GM19023 (cell line): Measurements from ENCODE around the gene HDAC9.
A peak's percentile ranks its signal among the peaks of the same experiment; 100 is the strongest.

Experiments
- ATAC-seq: cut with Tn5 transposase; IDR thresholded peaks from one replicate; pipeline ENCODE4 v1.9.1; 2021; ENCODE audit warnings: mild to moderate bottlenecking, moderate library complexity; ENCODE audit not compliant: unreplicated experiment

The HDAC9 gene

GRCh38 chr7:18580950-18581349 lies 85.4 kb downstream of the HDAC9 start:
- ATAC-seq: no peak

GRCh38 chr7:18583305-18583704 lies 87.8 kb downstream of the HDAC9 start:
- ATAC-seq: no peak

DNA sequence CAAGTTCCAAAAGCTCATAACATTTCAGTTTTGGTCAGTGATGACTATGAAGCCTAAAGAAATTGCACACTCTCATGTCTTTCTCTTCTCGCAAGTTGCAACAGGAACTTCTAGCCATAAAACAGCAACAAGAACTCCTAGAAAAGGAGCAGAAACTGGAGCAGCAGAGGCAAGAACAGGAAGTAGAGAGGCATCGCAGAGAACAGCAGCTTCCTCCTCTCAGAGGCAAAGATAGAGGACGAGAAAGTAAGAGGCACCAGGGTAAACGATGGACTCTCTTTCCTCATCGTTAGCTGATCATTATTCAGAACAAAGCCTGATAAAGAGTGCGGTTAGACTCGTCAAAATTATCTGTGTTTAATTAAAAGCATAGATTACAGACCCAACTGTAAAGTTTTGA lies 94.7 kb downstream of the HDAC9 start:
- no peak for ATAC-seq

DNA sequence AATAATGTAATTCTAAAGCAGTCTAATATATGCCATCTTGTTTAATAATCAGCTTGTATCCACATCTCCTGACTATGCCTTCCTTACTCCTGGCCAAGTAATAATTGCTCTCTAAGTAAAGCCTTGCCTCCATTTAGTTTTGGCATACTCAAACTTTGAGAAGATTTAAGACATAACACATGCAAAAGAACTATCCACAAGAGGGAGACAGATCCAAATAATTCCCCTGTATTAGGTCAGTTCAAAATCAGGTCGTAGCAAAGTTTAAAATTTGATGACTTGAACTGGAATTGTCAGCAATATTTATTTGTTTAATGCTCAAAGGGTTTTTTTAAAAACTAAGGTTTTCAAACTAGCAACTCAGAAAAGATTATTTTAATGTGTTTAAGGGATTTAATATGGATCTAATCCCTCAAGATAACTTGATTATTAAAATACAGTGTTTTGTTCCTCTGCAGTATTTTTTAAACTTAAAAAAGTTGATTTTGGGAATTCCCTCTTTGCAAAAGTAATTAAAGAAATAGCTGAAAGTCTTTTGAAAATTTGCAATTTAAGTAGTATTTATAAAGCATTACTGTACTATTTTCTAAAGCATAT lies 95.3 kb downstream of the HDAC9 start:
- ATAC-seq: no peak

- no peak for ATAC-seq
These were observed 98.2 kb downstream of the HDAC9 start for GRCh38 chr7:18593602-18594279.

DNA sequence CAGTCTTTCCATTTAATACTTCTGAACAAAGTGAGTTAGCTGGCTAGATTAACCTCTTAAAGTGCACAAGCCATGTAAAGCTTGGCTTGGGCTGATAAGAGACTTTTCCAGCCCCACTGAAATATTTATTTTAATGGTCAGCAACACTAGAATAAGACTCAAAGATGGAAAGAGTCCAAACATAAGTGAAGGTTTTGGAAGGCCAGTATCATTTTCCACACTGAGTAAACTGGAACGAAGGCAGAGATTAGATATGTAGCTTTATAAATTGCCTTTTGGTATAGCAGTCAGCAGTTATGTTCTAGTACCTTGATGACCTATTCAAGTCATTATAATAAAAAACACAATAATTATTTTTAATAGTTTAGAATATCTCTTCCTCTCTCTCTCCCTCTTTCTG lies 102.2 kb downstream of the HDAC9 start:
- ATAC-seq: no peak

GRCh38 chr7:18607025-18607424 lies 111.5 kb downstream of the HDAC9 start:
- ATAC-seq: no peak

- peak; percentile 67 for ATAC-seq
These were observed 114.9 kb downstream of the HDAC9 start for GRCh38 chr7:18610331-18610948.

GRCh38 chr7:18614841-18615240 lies 119.3 kb downstream of the HDAC9 start:
- ATAC-seq: no peak

DNA sequence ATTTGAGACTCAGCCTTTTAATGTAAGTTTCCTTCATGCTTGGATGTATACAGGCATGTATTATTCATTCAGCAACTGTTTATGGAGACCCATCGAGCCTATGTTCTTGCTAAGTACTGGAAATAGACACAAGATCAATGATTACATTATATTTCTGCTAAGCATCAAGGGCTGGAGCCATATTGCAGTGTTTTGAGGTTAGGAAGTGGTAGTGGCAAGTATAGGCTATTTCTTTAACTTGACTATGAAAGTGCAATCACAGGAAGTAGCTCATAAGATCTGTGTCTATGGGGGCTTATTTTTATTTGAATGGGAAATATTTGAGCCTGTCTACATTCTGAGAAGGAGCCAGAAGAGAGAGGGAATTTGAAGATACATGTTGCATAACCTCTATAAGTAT lies 123.8 kb downstream of the HDAC9 start:
- no peak for ATAC-seq

- ATAC-seq: no peak
These were observed 127.8 kb downstream of the HDAC9 start for GRCh38 chr7:18623389-18623788.

DNA sequence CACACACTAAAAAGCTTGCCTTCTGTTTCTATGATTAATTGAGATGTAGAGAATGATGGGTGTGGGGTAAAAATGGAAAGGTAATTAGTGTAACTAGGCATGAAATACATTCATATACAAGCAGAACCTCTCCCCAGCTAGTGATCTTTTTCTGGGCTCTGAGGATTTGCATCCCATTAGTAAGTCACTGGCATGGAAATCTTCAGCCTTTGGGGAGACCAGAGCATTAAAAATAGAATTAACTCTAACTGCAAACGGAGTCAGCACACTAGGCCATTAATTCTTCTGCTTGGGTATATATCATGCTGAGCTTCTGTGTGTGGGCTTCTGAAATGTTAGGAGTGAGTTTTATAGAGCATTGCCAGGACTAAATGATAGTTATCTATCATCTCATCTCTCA lies 128.9 kb downstream of the HDAC9 start:
- no peak for ATAC-seq

- ATAC-seq: no peak
These were observed 130.5 kb downstream of the HDAC9 start for GRCh38 chr7:18626086-18626485.

- no peak for ATAC-seq
These were observed 131.2 kb downstream of the HDAC9 start for GRCh38 chr7:18626717-18627116.

DNA sequence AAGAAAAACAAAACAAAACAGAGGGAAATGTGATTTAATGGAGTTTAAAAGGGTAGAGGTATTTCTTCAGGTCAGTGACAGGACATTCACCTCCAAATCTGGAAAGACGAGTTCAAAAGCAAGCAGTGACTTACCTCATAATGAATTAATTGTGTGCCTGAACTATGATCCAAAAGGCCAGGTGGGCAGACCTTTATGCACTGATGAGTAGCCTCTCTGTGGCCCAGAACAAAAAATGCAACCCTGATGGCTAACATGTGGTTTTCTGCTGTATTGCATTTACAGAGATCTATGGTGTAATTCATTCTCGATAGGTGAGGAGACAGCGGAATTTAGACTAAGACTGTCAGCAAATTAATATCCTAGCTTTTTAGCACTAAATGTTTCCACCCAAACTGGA lies 142.0 kb downstream of the HDAC9 start:
- ATAC-seq: no peak

DNA sequence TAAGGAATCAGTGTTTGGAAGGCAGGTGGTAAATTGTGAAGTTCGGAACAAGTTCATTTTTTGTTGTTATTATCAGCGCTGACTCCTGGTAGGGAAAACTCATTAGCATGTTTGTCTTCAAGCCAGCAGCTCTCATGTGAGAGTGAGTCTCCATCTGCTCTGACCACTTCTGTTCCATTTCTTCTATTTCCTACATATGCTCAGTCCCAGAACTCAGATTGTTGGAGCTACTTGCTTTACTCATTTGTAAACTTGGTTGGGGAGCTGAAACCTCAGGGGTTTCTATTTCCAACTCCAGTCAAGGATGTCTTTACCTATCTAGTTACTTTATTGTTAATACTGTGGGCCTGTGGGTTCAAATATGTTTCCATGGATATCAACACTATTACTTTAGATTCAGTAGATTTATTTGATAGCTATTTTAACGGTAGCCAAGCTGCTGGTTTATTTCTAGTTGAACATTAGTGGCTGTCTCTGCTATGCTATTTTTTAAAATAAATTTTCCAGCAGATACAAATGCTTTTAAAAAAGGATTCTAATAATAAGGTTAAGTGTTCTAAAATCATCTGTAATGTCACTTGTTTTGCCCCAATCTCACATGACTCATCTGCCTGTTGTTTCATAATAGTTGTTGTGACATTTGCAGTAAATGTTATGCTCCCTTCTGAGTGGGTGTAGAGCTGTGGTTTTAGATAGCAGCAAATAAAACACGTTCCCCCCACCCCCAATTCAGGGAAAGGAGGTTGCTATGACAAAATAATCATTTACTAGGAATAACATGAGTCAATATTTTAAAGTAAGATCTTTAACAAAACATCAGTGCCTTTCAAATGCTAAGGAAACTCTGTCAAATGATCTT lies 143.3 kb downstream of the HDAC9 start:
- no peak for ATAC-seq

GRCh38 chr7:18639711-18640110 lies 144.2 kb downstream of the HDAC9 start:
- ATAC-seq: no peak

GRCh38 chr7:18644981-18645380 lies 149.4 kb downstream of the HDAC9 start:
- no peak for ATAC-seq

- no peak for ATAC-seq
These were observed 152.0 kb downstream of the HDAC9 start for GRCh38 chr7:18647582-18647981.

GRCh38 chr7:18648849-18649758 lies 153.6 kb downstream of the HDAC9 start:
- no peak for ATAC-seq
